BE2C (cell line): ENCODE measurements around the gene PSAT1.

Experiments
- DNase-seq: peaks from one replicate; pipeline ENCODE4 v3.0.0-alpha.2; 2020
- H3K27me3 ChIP-seq: fragments of 250-450 bp; sonication (Bioruptor Pico); 2 replicates; pipeline ENCODE4 v1.5.1; 2020; ENCODE audit warnings: mild to moderate bottlenecking
- H3K36me3 ChIP-seq: fragments of 250-450 bp; sonication (Bioruptor Pico); 2 replicates; pipeline ENCODE4 v1.5.1; 2020; ENCODE audit warnings: mild to moderate bottlenecking
- H3K4me1 ChIP-seq: fragments of 250-450 bp; sonication (Bioruptor Pico); 2 replicates; pipeline ENCODE4 v1.5.1; 2020
- H3K4me3 ChIP-seq: 2 replicates; pipeline ENCODE4 v1.5.1; 2011; ENCODE audit warnings: low read depth, low read length
- H3K9me3 ChIP-seq: fragments of 250-450 bp; sonication (Bioruptor Pico); 2 replicates; pipeline ENCODE4 v1.5.1; 2020
- CTCF ChIP-seq: IDR thresholded peaks from 2 replicates; pipeline ENCODE4 v1.5.1; 2012; ENCODE audit warnings: mild to moderate bottlenecking, low read depth, low read length

Gene PSAT1

GRCh38 chr9:78295177-78295575, 1.7 kb upstream of the PSAT1 start:
- no peak for TF ChIP-seq CTCF
- H3K36me3 ChIP-seq, result peaks cover 3% of the 10 kb centered on the region
- H3K27me3 ChIP-seq, result no peaks in the 10 kb centered on the region
- H3K9me3 ChIP-seq, result no peaks in the 10 kb centered on the region
- no peak for DNase-seq
- peaks cover 5% of the 10 kb centered on the region for H3K4me1 ChIP-seq
- no peak overlapping the region for H3K4me3 ChIP-seq

GRCh38 chr9:78295731-78296130, 1.2 kb upstream of the PSAT1 start:
- Histone ChIP-seq H3K36me3 (peaks cover 5% of the 10 kb centered on the region), H3K27me3 (no peaks in the 10 kb centered on the region), H3K4me1 (peaks cover 5% of the 10 kb centered on the region), H3K9me3 (no peaks in the 10 kb centered on the region), H3K4me3 (peak overlapping the region; percentile 97)
- TF ChIP-seq CTCF, result no peak
- no peak for DNase-seq

GRCh38 chr9:78296201-78296892, 578 bp upstream of the PSAT1 start:
- Histone ChIP-seq H3K9me3 (no peaks in the 10 kb centered on the region), H3K4me3 (peak overlapping the region; percentile 97), H3K36me3 (peaks cover 12% of the 10 kb centered on the region), H3K27me3 (no peaks in the 10 kb centered on the region), H3K4me1 (peaks cover 2% of the 10 kb centered on the region)
- peak; percentile 49 for DNase-seq
- TF ChIP-seq CTCF, result no peak

- Histone ChIP-seq H3K27me3 (no peaks in the 10 kb centered on the region), H3K36me3 (peaks cover 19% of the 10 kb centered on the region), H3K4me1 (no peaks in the 10 kb centered on the region), H3K9me3 (no peaks in the 10 kb centered on the region), H3K4me3 (peak overlapping the region; percentile 97)
- TF ChIP-seq CTCF, result no peak
- no peak for DNase-seq
Observed at GRCh38 chr9:78297672-78297961, 692 bp downstream of the PSAT1 start.

GRCh38 chr9:78298046-78298765, 1.3 kb downstream of the PSAT1 start:
- H3K9me3 ChIP-seq, result no peaks in the 10 kb centered on the region
- DNase-seq, result peak; percentile 49

More at GRCh38 chr9:78298046-78298765, 1.3 kb downstream of the PSAT1 start:
- peaks cover 24% of the 10 kb centered on the region for H3K36me3 ChIP-seq
- peak overlapping the region; percentile 97 for H3K4me3 ChIP-seq
- H3K27me3 ChIP-seq, result no peaks in the 10 kb centered on the region
- H3K4me1 ChIP-seq, result no peaks in the 10 kb centered on the region
- TF ChIP-seq CTCF, result no peak
